Measurements from ENCODE around the gene PROS1. TPM values are rescaled to one million over a fixed set of nuclear protein-coding genes. Genes with fewer than 3 reads are reported as not detected.

The PROS1 gene
- total RNA-seq, 1 donor: 57.1 TPM

DNA sequence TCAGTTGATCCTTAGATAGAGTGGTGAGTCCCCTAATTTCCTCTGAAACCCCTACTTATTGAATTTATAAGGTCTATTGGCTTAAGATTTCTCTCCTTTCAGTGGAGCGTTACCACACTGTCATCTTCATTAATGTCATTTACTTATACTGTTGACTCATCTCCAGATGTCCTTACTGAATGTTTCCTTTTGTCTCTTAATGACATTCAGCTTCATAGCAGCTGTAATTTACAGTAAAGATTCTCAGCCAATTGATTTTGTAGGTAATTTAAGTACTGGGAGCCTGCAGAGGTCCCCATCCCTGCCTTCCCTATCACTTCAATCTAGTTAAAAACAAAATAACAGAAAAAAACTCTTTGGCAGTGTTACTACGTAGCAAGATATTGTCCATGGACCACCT lies 35.9 kb upstream of the PROS1 start:
- no peak overlapping the region for H3K4me3 ChIP-seq (ENCODE audit: low read depth, low read length)

DNA sequence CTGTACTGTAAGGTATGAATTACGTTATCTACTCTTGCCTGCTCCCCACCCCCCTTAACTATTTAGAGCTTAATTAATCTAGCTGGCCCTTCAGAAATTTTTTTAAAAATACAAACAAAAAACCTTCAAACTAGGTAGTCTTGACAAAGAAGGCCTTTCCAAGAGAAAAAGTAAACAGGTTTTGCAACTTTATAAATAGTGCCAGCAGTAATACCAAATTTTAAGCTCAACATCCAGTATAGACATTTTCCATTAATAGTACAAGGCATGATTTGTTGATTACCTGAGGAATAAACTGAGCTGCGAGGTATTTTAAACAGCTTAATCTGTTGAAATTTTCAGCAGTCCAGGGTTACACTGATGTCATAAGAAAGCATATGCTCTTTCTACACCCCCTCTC lies 34.6 kb upstream of the PROS1 start:
- TF ChIP-seq, protein P1, sequence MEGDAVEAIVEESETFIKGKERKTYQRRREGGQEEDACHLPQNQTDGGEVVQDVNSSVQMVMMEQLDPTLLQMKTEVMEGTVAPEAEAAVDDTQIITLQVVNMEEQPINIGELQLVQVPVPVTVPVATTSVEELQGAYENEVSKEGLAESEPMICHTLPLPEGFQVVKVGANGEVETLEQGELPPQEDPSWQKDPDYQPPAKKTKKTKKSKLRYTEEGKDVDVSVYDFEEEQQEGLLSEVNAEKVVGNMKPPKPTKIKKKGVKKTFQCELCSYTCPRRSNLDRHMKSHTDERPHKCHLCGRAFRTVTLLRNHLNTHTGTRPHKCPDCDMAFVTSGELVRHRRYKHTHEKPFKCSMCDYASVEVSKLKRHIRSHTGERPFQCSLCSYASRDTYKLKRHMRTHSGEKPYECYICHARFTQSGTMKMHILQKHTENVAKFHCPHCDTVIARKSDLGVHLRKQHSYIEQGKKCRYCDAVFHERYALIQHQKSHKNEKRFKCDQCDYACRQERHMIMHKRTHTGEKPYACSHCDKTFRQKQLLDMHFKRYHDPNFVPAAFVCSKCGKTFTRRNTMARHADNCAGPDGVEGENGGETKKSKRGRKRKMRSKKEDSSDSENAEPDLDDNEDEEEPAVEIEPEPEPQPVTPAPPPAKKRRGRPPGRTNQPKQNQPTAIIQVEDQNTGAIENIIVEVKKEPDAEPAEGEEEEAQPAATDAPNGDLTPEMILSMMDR (IDR thresholded peaks at IDR 0.05; ENCODE audit: insufficient read depth, low read length): no peak
- DNase-seq (ENCODE audit: low read depth): no peak
- no peak overlapping the region for H3K4me3 ChIP-seq (ENCODE audit: low read depth, low read length)

More for the DNA sequence above, 35.9 kb upstream of the PROS1 start:
- no peak for DNase-seq (ENCODE audit: low read depth)
- TF ChIP-seq, protein P1 (IDR thresholded peaks at IDR 0.05; ENCODE audit: insufficient read depth, low read length): no peak

DNA sequence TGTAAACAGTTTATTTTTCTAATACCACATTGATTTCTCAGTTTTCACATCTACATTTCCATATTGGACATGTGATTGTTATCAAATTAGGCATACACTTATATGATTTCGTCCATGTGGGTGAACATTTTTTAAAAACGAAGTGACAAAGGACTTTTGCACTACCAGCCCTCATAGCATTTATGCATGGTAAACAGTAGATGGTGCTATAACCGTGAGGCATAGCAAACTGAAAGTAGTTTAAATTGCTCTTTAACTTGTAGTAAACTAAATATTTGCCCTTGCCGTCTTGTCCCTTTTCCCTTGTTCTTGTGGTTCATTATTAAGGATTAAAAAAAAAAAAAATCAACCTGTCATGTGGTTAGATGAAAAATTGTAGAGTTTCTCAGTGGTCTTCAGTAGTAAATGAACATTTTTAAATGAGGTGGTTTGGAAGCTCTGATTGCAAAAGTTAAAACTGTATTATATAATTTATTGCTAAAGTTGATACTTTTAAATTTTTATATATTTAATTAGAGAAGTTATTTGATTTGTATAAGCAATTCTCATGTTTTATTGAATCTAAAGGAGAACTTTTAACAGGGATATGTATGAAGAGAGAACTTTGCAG lies 30.7 kb upstream of the PROS1 start:
- TF ChIP-seq, protein P1 (IDR thresholded peaks at IDR 0.05; ENCODE audit: insufficient read depth, low read length): peak; percentile 89
- peak; percentile 88 for DNase-seq (ENCODE audit: low read depth)
- H3K4me3 ChIP-seq (ENCODE audit: low read depth, low read length): peak overlapping the region; percentile 31

DNA sequence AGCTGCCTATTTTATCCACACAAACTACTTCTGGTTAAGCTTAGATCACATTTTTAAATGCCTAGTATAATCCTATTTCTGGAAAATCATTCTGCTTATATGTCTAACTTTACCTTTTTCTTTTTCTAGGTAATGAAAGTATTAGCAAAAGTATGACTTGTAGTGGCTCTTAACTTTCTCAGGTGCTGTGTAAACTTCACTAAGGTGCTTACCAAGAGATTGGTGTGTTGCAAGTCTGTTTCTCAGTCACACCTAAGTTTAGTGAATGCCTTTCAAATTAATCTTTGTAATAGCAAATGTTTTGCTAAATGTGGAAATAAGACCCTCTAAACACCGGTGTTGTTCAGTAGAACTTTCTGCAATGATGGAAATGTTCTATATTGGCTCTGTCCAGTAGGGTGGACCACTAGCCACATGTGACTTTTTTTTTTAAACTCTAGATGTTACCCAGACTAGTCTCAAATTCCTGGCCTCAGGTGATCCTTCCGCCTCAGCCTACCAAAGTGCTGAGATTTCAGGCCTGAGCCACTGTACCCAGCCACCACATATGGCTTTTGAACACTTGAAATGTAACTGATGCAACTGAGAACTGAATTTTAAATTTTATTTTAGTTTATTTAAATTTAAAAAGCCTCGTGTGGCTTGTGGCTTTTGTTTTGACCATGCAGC lies 28.3 kb upstream of the PROS1 start:
- no peak overlapping the region for H3K4me3 ChIP-seq (ENCODE audit: low read depth, low read length)
- TF ChIP-seq, protein P1 (IDR thresholded peaks at IDR 0.05; ENCODE audit: insufficient read depth, low read length): no peak
- no peak for DNase-seq (ENCODE audit: low read depth)

DNA sequence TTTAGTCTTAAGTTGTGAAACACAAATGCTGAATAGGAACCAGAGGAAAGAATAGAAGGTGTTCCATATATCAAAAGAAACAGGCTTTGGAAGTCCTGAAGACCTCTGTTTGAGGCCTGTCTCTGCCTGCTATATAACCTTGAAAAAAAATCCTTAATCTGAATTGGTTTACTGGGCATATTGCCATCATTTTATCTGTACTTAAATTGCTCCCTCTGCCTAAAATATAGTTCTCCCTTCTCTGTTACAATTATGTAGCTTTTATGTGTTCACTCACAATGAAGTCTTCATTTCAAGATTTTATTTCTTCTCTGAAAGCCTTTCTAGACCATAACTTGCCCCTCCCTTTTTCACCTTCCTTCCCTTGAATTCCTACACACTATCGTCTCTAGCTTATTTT lies 27.5 kb upstream of the PROS1 start:
- H3K4me3 ChIP-seq (ENCODE audit: low read depth, low read length): no peak overlapping the region
- DNase-seq (ENCODE audit: low read depth): peak; percentile 41
- TF ChIP-seq, protein P1 (IDR thresholded peaks at IDR 0.05; ENCODE audit: insufficient read depth, low read length): no peak

DNA sequence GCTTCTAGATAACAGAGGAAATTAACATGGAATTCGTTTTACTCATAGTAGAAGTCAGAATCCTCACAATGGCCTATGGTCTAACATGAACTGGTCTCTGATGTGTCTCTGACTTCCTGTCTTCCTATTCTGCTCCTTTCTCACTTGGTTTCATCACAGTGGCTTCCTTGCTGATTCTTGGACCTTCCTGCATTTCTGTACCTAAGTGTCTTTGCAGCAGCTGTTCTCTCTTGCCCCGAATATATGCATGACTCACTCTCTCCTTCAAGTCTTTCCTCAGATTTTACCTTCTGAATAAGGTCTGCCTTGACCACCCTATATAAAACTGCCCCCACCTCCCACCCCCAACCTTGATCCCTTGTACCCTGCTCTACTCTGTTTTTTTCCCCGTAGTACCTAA lies 20.4 kb upstream of the PROS1 start:
- TF ChIP-seq, protein P1 (IDR thresholded peaks at IDR 0.05; ENCODE audit: insufficient read depth, low read length): no peak
- H3K4me3 ChIP-seq (ENCODE audit: low read depth, low read length): no peak overlapping the region

More for the DNA sequence above, 20.4 kb upstream of the PROS1 start:
- DNase-seq (ENCODE audit: low read depth): no peak
